Progenitor cell of endocrine pancreas (in vitro differentiated cells): ENCODE data around the gene GNL1. TPM values are rescaled to one million over a fixed set of nuclear protein-coding genes. Genes with fewer than 3 reads are reported as not detected.
"Not testable (repeated sequence)": the region's sequence is repeated elsewhere in the genome, so short reads cannot be mapped to it uniquely, and the experiment has no call there.

Experiments used
- DNase-seq: peaks from one replicate; pipeline ENCODE4 v3.0.0; 2021; ENCODE audit warnings: low spot score; ENCODE audit not compliant: unreplicated experiment
- H3K27ac Mint-ChIP-seq: 2 replicates; pipeline ENCODE4 v1.8.0; 2021; ENCODE audit warnings: mild to moderate bottlenecking, moderate library complexity, mixed read lengths
- H3K27me3 Mint-ChIP-seq: 2 replicates; pipeline ENCODE4 v1.8.0; 2021; ENCODE audit warnings: mixed read lengths
- H3K36me3 Mint-ChIP-seq: 2 replicates; pipeline ENCODE4 v1.8.0; 2022; ENCODE audit warnings: mixed read lengths; ENCODE audit not compliant: insufficient read depth
- H3K4me1 Mint-ChIP-seq: 2 replicates; pipeline ENCODE4 v1.8.0; 2021; ENCODE audit warnings: low read depth, mixed read lengths
- H3K4me3 Mint-ChIP-seq: 2 replicates; pipeline ENCODE4 v1.8.0; 2021; ENCODE audit warnings: low read depth, mild to moderate bottlenecking, moderate library complexity, mixed read lengths
- H3K9me3 Mint-ChIP-seq: 2 replicates; pipeline ENCODE4 v1.8.0; 2021; ENCODE audit warnings: low read depth, mixed read lengths
- CTCF ChIP-seq: fragments of 200-600 bp; sonication (generic); IDR thresholded peaks from one replicate; pipeline ENCODE4 v1.5.0; 2021; ENCODE audit warnings: antibody characterized with exemption, mild to moderate bottlenecking; ENCODE audit not compliant: unreplicated experiment
- total RNA-seq: library from RNA; stranded (reverse); gene quantifications from 2 replicates; pipeline ENCODE4 v1.2.1, GENCODE V29; 2021

Gene GNL1
- total RNA-seq, 1 donor from 2014 or later = 75.2 TPM

GRCh38 chr6:30508890-30509736, 47.2 kb downstream of the GNL1 start:
- no peak overlapping the region for H3K27ac Mint-ChIP-seq
- peaks cover 11% of the 10 kb centered on the region for H3K27me3 Mint-ChIP-seq
- DNase-seq = no peak
- TF ChIP-seq CTCF = no peak
- H3K4me1 Mint-ChIP-seq = no peaks in the 10 kb centered on the region
- no peaks in the 10 kb centered on the region for H3K9me3 Mint-ChIP-seq
- H3K36me3 Mint-ChIP-seq = no peaks in the 10 kb centered on the region
- H3K4me3 Mint-ChIP-seq = no peak overlapping the region

GRCh38 chr6:30507849-30508827, 48.2 kb downstream of the GNL1 start:
- H3K36me3 Mint-ChIP-seq = no peaks in the 10 kb centered on the region
- H3K4me3 Mint-ChIP-seq = no peak overlapping the region
- TF ChIP-seq CTCF = no peak
- no peak for DNase-seq
- H3K9me3 Mint-ChIP-seq = no peaks in the 10 kb centered on the region
- H3K4me1 Mint-ChIP-seq = no peaks in the 10 kb centered on the region
- peaks cover 10% of the 10 kb centered on the region for H3K27me3 Mint-ChIP-seq
- H3K27ac Mint-ChIP-seq = no peak overlapping the region

GRCh38 chr6:30500421-30501355, 55.6 kb downstream of the GNL1 start:
- TF ChIP-seq CTCF = no peak
- Mint-ChIP-seq H3K4me3 (no peak overlapping the region), H3K36me3 (no peaks in the 10 kb centered on the region), H3K27me3 (peaks cover 4% of the 10 kb centered on the region), H3K27ac (no peak overlapping the region), H3K4me1 (peaks cover 3% of the 10 kb centered on the region), H3K9me3 (no peaks in the 10 kb centered on the region)
- DNase-seq = no peak

GRCh38 chr6:30498705-30499104, 57.6 kb downstream of the GNL1 start:
- H3K9me3 Mint-ChIP-seq, H3K27ac Mint-ChIP-seq, H3K4me3 Mint-ChIP-seq, DNase-seq, H3K4me1 Mint-ChIP-seq, H3K27me3 Mint-ChIP-seq, H3K36me3 Mint-ChIP-seq: not testable (repeated sequence)

GRCh38 chr6:30497714-30498113, 58.6 kb downstream of the GNL1 start:
- Mint-ChIP-seq H3K4me1 (peaks cover 5% of the 10 kb centered on the region), H3K27ac (no peak overlapping the region), H3K4me3 (no peak overlapping the region), H3K9me3 (no peaks in the 10 kb centered on the region), H3K36me3 (no peaks in the 10 kb centered on the region), H3K27me3 (peaks cover 8% of the 10 kb centered on the region)
- no peak for TF ChIP-seq CTCF
- no peak for DNase-seq

- H3K4me3 Mint-ChIP-seq, H3K9me3 Mint-ChIP-seq, H3K36me3 Mint-ChIP-seq, H3K4me1 Mint-ChIP-seq, H3K27ac Mint-ChIP-seq, DNase-seq, H3K27me3 Mint-ChIP-seq: not testable (repeated sequence)
Observed at GRCh38 chr6:30497261-30497599, 59.1 kb downstream of the GNL1 start.
